Stimulated activated naive CD4-positive, alpha-beta T cell treated with Interleukin-2 at 50 U/mL for 16 hours (primary cell): Measurements from ENCODE around the gene PLAC9.
"Not testable (repeated sequence)": the region's sequence is repeated elsewhere in the genome, so short reads cannot be mapped to it uniquely, and the experiment has no call there.

ENCODE experiments used
- DNase-seq: peaks from one replicate; lab custom pipeline; 2025; lab: John Stamatoyannopoulos, UW

Gene PLAC9, protein sequence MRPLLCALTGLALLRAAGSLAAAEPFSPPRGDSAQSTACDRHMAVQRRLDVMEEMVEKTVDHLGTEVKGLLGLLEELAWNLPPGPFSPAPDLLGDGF

DNA sequence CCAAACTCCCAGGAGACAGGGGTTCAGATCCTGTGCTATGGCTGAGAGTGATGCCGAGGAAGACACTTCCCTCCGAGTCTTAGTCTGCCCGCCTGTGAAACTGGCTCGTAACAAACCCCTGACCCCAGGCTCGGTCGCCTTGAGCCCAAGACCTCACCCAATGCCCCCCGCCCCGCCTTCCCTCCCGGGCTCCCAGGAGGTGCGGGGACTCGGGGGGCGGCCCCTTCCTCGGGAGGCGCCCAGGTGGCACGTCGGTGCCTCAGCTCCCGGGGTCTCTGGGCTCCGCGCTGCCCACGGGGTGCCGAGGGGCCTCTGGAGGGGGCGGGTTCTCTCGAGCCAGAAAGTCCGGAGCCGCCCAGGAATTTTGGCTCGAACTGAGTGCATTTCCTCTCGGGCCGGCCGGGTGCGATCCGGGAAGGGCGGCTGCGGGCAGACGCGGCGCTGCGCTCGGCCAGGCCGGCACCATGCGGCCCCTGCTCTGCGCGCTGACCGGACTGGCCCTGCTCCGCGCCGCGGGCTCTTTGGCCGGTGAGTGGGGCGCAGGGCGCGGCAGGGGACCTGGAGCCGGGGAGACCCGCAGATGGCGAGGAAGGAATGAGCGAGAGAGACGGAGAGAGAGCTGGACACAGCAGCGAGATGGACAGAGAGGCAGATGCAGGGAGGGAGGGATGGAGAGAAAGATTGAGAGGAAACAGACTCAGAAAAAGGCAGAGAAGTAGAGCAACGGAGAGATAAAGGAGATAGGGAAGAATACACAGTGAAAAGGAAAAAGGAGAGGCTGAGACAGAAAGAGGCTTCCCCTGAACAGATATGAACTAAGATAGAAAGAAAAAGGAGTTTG is at the start of gene PLAC9:
TSS of gene PLAC9 (plus strand) at position 432 of the 841 bp plus-strand sequence. CDS start at position 465, 33 bp downstream.
- no peak for DNase-seq

DNA sequence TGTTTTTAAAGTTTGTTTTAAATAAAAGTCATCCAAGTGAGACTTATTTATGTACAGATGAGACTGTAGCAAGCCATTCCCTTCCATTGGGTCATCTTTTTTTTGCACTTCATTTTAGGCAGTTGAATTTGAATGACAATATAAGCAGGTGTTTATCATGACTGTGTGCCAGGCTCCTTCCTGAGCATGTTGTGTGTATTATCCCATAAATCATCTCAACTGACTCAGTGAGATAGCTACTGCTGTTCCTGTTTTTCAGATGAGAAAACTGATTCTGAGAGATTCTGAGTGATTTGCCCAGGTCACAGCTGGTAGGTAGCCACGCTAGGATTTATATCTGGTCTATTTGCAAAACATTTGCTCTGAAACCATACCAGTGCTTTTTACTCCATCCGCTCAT is 42.4 kb upstream of the PLAC9 start:
- no peak for DNase-seq

DNA sequence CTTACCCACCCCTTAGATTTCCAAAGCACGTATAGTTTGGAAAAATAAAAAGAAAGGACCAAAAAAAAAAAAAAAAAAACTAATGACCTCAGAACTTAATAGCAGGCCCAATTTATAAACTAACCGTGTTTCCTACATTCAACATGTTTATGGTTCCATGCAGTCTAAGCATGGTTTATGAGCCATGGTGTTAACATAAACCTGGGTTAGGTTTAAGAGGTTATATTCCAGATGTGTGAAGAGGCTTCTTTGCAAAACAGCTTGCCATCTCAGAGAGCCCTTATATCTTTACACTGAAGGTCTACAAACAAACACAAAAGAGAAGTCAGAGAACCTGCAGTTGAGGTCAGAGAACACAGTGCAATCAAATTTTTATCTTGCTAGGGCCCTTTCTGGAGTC is 38.3 kb upstream of the PLAC9 start:
- no peak for DNase-seq

DNA sequence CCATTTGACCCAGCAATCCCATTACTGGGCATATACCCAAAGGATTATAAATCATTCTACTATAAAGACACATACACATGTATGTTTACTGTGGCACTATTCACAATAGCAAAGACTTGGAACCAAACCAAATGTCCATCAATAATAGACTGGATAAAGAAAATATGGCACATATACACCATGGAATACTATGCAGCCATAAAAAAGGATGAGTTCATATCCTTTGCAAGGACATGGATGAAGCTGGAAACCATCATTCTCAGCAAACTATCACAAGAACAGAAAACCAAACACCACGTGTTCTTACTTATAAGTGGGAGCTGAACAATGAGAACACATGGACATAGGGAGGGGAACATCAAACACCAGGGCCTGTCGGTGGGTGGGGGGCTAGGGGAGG is 34.3 kb upstream of the PLAC9 start:
- DNase-seq, result not testable (repeated sequence)

DNA sequence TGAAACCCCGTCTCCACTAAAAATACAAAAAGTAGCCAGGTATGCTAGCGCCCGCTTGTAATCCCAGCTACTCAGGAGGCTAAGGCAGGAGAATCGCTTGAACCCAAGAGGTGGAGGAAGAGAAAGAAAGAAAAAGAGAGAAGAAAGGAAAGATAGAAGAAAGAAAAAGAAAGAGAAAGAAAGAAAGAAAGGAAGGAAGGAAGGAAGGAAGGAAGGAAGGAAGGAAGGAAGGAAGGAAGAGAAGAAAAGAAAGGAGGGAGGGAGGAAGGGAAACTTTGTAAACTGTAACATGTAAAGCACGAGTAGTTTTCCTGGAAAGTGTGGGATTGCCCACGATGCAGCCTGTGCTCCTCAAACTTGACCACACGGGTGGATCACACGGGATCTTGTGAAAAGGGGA is 33.2 kb upstream of the PLAC9 start:
- DNase-seq, result not testable (repeated sequence)

DNA sequence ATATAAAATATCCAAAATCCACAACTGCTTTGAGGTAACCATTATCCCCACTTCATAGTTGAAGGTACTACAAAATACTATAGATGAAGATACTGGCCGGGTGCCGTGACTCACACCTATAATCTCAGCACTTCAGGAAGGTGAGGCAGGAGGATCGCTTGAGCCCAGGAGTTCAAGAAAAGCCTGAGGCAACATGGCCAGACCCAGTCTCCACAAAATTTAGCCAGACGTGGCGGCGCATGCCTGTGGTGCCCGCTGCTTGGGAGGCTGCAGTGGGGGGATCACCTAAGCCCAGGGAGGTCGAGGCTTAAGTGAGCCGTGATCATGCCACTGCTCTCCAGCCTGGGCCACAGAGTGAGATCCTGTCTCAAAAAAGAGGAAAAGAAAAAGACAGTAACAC is 32.4 kb upstream of the PLAC9 start:
- DNase-seq, result no peak

DNA sequence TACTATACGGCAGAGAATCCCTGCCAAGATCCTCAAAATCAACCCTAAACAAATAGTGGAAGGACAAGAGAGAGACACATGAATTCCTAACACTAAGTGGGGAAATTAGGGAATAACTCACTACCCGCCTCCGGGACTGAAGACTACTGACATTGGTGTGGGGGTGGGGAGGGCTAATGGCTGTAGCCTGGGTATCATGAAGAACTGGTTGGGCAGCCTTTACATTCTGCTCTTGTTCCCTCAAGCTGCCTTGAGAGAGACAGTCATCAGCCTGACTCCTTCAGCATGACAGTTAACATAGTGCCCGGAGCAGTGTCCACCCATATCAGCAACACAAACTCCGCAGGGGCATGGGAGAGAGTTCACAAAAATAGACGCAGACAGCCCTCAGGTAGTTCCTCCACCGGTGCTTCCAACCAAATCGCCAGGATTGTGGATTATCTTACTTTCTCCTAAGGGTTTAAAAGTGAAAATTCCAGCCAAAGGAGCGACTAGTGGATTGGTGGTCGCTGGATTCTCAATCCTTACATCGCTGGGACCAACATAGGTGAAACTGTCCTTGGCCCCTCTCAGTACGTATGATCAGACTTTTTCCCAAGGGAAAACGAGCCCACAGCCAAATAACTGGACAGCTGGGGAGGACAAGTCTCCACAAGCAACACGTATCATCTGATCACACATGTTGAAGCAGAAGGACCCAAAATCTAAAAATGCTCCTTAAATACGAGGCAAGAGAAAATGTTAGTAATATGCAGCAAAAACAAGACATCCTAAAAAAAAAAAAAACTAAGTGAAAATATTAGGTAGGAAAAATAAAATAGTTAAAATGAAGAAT is 31.5 kb upstream of the PLAC9 start:
- DNase-seq, result no peak

DNA sequence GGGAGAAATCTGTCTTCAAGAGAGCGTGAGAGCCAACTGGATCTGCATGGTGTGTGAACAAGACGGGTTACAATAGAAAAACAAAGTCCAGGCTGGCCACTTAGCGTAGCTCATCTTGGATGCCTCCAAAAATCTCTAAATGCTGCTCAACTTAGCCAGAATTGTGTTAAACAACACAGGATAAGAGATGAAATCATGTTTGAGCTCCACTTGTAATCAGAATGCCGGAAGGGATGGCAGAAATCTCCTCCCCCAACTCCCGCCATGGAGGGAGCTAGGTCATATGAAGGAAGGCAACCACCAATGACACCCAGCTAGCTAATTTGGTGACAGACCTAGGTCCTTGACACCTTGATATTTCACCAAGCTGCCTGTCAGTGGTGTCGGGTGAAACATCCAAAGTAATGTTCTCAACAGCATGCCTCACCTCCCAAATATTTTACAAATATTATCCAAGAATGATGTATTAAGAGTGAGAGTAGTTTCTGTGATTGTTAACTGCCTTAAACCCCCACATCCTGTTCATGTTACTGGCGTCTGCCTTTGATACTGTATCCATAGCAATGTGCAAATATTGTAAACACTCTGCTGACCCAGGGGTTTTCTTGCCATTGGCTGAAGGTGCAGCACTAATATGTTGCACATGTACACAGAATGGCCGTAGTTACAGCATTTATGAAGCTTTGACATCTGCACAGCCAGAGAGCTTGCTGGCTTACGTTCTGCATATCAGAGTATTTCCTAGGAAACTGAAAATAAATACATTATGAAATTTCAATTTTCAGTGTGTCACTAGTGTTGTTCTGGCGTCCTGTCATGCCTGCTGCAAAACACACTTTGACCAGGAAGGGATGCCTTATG is 28.2 kb upstream of the PLAC9 start:
- DNase-seq, result no peak

DNA sequence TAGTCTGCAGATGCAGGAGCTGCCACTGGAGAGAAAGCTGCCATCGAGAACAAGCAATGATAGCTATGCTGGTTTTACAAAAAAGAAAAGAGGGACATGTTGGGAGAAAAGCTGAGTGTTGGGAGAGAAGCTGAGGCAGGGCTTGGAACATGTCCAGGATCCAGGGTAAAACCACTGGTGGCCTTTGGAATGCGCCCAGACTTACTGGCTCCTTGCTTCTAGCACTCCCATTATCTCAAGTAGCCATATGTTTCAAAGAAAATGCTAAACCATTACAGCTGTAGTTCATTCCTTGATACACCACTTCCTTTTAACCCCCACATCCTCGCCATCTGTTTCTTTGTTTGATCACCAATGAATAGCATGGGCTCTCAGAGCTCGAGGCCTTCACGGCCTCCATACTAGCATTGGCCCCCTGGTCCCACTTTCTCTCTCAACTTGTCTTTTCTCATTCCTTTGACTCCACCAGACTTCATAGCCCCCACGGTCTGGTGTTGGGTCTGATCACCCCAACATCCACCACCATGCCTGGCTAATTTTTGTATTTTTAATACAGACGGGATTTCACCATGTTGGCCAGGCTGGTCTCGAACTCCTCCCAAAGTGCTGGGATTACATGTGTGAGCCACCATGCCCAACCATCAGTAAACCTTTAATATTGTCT is 23.8 kb upstream of the PLAC9 start:
- no peak for DNase-seq

DNA sequence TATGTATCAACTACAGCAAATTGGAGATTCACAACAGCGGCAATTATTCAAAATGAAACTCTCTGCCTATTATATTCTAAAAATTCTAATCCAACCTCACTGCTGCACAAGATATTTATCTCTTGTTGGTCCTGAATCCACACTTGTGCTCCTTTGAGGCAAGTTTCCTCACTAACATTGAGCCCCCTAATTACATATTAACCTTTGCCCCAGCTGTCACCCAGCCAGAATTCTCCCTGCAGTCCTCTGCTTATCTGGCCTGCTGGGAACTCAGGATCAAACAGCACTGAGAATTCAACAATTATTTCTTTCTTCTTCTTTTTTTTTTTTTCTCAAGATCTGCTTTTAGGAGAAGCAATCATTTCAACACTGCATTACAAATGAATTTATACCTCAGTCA is 21.5 kb upstream of the PLAC9 start:
- DNase-seq, result no peak

DNA sequence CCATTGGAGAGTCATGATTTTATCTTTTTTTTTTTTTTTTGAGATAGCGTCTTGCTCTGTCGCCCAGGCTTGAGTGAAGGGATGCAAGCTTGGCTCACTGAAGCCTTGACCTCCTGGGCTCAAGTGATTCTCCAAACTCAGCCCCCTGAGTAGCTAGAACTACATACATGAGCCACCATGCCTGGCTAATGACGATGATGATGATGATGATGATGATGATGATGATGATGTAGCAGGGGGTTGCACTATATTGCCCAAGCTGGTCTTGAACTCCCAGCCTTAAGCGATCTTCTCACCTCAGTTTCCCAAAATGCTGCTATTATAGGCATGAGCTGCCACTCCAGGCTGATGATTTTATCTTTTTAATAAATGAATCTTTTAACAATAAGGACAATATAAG is 13.9 kb upstream of the PLAC9 start:
- DNase-seq, result no peak

DNA sequence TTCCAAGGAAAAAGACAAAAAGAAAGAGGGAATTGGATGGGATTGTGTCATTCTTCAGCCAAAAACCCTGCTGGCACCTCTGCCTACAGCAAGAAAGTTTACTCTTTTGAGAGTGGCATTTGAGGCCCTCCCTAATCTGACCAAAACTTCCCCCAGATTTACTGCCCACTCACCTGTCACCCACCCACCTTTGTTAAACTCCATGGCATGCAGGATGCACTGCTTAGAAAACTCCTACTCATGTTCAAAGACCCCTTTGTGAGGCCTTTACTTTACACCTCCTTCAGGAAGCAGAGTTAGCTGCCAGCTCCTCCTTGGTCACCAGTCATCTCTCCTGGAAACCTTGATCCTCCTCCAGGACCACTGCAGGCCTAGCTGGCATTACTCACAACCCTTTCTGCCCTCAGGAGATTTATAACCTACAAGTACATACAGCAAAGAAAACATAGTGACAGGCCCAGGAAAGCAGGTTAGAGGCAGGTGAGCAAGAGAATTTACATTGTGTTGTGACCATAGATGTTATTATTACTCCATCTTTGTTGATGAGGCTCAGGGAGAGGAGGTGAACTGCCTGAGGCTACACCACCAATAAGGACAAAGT is 10.3 kb upstream of the PLAC9 start:
- DNase-seq, result no peak

DNA sequence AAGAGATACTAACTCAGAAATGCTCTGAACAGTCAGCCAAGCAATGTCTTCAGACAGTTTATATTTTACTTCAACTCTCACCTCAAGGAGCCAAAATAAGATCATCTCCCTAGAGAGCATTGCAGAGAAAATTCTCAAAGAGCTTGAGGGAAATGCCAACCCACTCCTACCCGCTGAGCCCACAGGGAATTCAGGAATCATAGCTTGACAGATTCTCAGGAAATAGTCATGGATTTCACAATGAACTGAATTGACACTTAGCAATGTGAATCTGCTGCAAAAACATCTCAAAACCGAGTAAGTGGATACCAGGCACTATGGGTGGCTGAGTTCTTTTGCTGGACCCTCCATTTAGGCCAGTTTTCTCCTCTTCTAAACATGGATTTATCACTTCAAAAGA is 9.8 kb upstream of the PLAC9 start:
- DNase-seq, result no peak

DNA sequence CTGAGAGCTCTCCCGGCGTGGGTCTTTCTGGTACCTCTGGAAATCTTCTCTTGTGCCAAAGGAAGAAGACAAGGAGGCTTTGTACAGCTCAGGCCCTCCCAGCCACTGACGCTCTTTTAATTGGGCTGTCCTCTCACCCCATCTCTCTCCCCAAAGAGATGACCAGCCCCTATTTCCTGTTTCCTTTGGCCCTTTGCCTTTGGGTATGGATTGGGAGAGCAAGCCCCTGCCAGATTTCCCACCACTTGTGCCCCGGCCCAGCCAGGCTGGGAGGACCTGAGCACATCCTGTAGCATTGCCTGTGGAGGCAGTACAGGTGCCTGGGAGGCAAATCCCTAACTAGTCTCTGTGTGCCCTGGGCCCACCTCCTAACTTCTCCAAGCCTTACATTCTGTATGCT is 5.7 kb upstream of the PLAC9 start:
- DNase-seq, result no peak

DNA sequence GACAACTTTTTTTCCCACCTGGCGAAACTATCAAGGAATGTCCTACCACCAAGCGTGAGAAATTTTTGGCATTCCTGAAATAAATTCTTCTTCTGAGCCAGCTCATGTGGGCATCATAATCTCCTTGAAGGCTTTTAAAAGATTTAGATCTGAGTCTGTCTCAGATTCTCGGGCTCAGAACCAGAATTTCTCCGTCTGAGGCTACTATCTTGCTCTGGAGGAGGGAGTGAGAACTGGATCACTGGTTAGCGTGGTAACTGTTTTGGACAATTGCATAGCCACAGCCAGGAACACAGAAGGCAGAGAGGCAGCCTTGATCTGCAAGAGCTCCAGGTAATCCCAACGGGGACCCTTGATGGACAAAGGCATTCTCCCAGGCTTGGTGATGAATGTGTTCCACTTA is 1.0 kb upstream of the PLAC9 start:
- no peak for DNase-seq

DNA sequence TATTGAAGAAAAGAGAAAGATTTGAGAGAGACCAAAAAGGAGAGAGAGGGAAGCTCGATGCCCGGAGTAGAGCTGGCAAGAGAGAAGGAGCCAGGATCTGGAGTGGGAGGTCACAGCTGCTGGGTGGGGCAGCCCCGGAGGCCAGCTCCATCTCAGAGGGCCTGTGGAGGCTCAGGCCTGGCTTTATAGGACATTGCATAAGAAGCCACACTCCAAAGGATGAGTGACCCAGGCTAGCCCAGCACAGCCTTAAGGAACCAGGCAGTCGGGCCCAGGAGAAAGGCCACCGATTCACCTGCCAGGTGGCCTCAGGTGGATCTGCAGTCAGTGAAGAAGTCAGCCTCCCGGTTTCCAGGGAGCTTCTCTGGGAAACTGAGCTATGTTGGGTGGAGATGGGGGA is 676 bp downstream of the PLAC9 start:
- DNase-seq, result no peak

DNA sequence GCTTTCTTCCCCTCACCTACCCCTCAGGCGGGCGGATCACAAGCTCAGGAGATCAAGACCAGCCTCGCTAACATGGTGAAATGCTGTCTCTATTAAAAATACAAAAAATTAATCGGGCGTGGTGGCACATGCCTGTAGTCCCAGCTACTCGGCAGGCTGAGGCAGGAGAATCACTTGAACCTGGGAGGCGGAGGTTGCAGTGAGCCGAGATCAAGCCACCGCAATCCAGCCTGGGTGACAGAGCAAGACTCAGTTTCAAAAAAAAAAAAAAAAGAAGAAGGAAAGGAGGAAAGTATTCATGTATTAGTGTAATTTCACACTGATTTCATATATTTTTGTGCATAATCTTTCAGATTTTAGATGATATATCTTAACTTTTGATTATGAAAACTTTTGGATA is 1.2 kb downstream of the PLAC9 start:
- not testable (repeated sequence) for DNase-seq

DNA sequence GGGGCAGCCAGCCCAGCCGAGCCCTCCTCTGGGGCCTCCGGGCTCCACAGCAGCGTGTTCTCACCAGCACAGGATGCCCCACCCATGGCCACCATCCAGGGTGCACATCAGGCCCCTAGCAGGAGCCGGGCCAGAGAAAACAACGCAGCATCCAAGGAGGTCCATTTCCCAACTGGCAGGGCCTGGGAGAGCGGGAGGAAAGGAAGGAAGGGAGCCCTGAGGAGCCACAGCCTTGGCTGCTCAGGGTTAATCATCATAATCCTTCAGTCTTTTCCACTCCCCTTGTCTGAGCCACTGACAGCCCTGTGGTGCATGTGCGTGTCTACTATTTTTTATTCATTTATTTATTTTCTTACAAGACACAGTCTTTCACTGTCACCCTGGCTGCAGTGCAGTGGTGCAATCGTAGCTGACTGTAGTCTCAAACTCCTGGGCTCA is 3.6 kb downstream of the PLAC9 start:
- DNase-seq, result no peak

DNA sequence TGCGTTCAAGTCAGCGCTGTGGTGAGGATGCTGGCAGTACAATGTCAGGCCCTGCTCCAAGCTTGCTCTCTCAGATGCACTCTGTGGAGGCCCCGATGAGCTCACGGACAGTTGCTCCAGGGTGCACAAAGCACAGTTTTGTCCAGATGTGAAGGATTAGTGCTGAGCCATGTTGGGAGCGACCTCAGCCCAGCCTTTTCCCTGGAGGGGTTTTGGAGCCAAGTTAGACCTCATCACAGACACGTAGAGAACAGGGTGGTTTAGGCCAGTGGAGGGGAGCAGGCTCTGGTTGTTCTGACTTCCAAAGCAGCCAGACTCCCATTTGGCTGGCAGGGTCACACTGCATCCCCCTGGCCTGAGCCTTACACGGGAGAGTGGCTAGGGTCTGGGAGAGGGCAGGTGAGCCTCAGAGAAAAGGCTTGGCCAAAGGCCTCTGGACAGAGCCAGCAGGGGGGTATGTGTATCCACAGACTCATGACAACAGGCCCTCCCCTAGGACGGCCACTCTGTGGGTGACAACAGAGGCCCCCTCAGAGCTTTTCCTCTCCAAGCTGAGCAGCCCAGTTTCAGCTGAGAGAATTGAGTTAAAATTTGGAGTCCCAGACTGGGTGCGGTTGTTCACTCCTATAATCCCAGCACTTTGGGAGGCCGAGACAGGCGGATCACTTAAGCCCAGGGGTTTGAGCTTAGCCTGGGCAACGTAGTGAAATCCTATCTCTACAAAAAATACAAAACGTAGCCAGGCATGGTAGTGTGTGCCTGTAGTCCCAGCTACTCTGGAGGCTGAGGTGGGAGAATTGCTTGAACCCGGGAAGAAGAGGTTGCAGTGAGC is 4.7 kb downstream of the PLAC9 start:
- no peak for DNase-seq

DNA sequence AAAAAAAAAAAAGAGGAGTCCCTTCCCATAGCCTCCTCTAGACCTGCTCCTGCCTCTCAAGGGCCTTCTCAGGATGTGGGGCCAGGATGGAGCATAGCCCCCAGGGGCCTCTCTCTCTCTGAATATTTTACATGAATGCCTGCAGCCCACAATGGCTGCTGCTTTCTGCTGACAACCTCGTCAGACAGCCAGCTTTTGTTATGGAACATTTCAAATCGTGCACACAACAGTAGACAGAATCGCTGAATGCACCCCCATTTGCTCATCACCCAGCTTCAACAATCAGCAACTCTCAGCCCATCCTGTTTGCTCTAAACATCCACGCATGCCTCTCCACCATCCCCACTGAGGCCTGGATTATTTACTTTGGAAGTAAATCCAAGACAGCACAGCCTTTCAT is 5.4 kb downstream of the PLAC9 start:
- DNase-seq, result no peak
